HEK293 (cell line): ENCODE data around the gene FAM216B.

Experiments used
- BCL6B ChIP-seq: fragments of 450-650 bp; formaldehyde crosslinking; IDR thresholded peaks from 2 replicates; pipeline ENCODE4 v1.5.1; 2017; ENCODE audit warnings: missing biosample characterization, missing genetic modification characterization
- EGR2 ChIP-seq: fragments of 450-650 bp; formaldehyde crosslinking; IDR thresholded peaks from 2 replicates; pipeline ENCODE4 v1.5.1; 2016; ENCODE audit warnings: low read depth, missing biosample characterization, missing genetic modification characterization
- GLIS2 ChIP-seq: fragments of 450-650 bp; formaldehyde crosslinking; IDR thresholded peaks from 2 replicates; pipeline ENCODE4 v1.5.1; 2016; ENCODE audit warnings: missing biosample characterization, missing genetic modification characterization
- HOXD13 ChIP-seq: sonication (generic); formaldehyde crosslinking; IDR thresholded peaks from 2 replicates; pipeline ENCODE4 v1.8.0; 2022; ENCODE audit warnings: missing genetic modification reagents, borderline replicate concordance
- KLF1 ChIP-seq: fragments of 450-650 bp; formaldehyde crosslinking; IDR thresholded peaks from 2 replicates; pipeline ENCODE4 v1.5.1; 2016; ENCODE audit warnings: missing biosample characterization, missing genetic modification characterization
- KLF9 ChIP-seq: fragments of 450-650 bp; formaldehyde crosslinking; IDR thresholded peaks from 2 replicates; pipeline ENCODE4 v1.5.1; 2016; ENCODE audit warnings: missing biosample characterization, missing genetic modification characterization, low read depth
- PRDM2 ChIP-seq: fragments of 450-650 bp; formaldehyde crosslinking; IDR thresholded peaks from 2 replicates; pipeline ENCODE4 v1.5.1; 2016; ENCODE audit warnings: missing biosample characterization, missing genetic modification characterization, borderline replicate concordance
- RBAK ChIP-seq: fragments of 450-650 bp; formaldehyde crosslinking; IDR thresholded peaks from 2 replicates; pipeline ENCODE4 v1.5.1; 2016; ENCODE audit warnings: missing biosample characterization, missing genetic modification characterization
- SETDB1 ChIP-seq: IDR thresholded peaks from one replicate; pipeline ENCODE4 v1.6.1; 2017; ENCODE audit warnings: mild to moderate bottlenecking, low read length, moderate library complexity, mixed read lengths; ENCODE audit not compliant: insufficient read length
- SP7 ChIP-seq: fragments of 450-650 bp; formaldehyde crosslinking; IDR thresholded peaks from 2 replicates; pipeline ENCODE4 v1.5.1; 2016; ENCODE audit warnings: missing biosample characterization, missing genetic modification characterization
- YY2 ChIP-seq: fragments of 450-650 bp; formaldehyde crosslinking; IDR thresholded peaks from 2 replicates; pipeline ENCODE4 v1.5.1; 2016; ENCODE audit warnings: missing biosample characterization, missing genetic modification characterization
- ZBTB1 ChIP-seq: fragments of 450-650 bp; formaldehyde crosslinking; IDR thresholded peaks from 2 replicates; pipeline ENCODE4 v1.5.1; 2016; ENCODE audit warnings: missing biosample characterization, missing genetic modification characterization
- ZBTB20 ChIP-seq: fragments of 450-650 bp; formaldehyde crosslinking; IDR thresholded peaks from 2 replicates; pipeline ENCODE4 v1.5.1; 2016; ENCODE audit warnings: missing biosample characterization, missing genetic modification characterization
- ZBTB21 ChIP-seq: fragments of 450-650 bp; formaldehyde crosslinking; IDR thresholded peaks from 2 replicates; pipeline ENCODE4 v1.5.1; 2017; ENCODE audit warnings: missing biosample characterization, missing genetic modification characterization
- ZBTB6 ChIP-seq: fragments of 450-650 bp; formaldehyde crosslinking; IDR thresholded peaks from 2 replicates; pipeline ENCODE4 v1.5.1; 2017; ENCODE audit warnings: missing biosample characterization, missing genetic modification characterization
- ZNF140 ChIP-seq: fragments of 450-650 bp; formaldehyde crosslinking; IDR thresholded peaks from 2 replicates; pipeline ENCODE4 v1.5.1; 2016; ENCODE audit warnings: missing biosample characterization, missing genetic modification characterization
- ZNF16 ChIP-seq: fragments of 450-650 bp; formaldehyde crosslinking; IDR thresholded peaks from 2 replicates; pipeline ENCODE4 v1.5.1; 2016; ENCODE audit warnings: low read depth, missing biosample characterization, missing genetic modification characterization
- ZNF248 ChIP-seq: fragments of 450-650 bp; formaldehyde crosslinking; IDR thresholded peaks from 2 replicates; pipeline ENCODE4 v1.5.1; 2017; ENCODE audit warnings: missing biosample characterization, missing genetic modification characterization
- ZNF324 ChIP-seq: fragments of 450-650 bp; formaldehyde crosslinking; IDR thresholded peaks from 2 replicates; pipeline ENCODE4 v1.5.1; 2016; ENCODE audit warnings: missing biosample characterization, missing genetic modification characterization
- ZNF354C ChIP-seq: fragments of 450-650 bp; formaldehyde crosslinking; IDR thresholded peaks from 2 replicates; pipeline ENCODE4 v1.5.1; 2016; ENCODE audit warnings: missing biosample characterization, missing genetic modification characterization, low read depth, borderline replicate concordance
- ZNF362 ChIP-seq: fragments of 450-650 bp; formaldehyde crosslinking; IDR thresholded peaks from 2 replicates; pipeline ENCODE4 v1.5.1; 2016; ENCODE audit warnings: missing biosample characterization, missing genetic modification characterization
- ZNF394 ChIP-seq: fragments of 450-650 bp; formaldehyde crosslinking; IDR thresholded peaks from 2 replicates; pipeline ENCODE4 v1.5.1; 2016; ENCODE audit warnings: missing biosample characterization, missing genetic modification characterization, mild to moderate bottlenecking, moderate library complexity, borderline replicate concordance
- ZNF423 ChIP-seq: fragments of 450-650 bp; formaldehyde crosslinking; IDR thresholded peaks from 2 replicates; pipeline ENCODE4 v1.5.1; 2016; ENCODE audit warnings: missing biosample characterization, missing genetic modification characterization
- ZNF488 ChIP-seq: fragments of 450-650 bp; formaldehyde crosslinking; IDR thresholded peaks from 2 replicates; pipeline ENCODE4 v1.5.1; 2016; ENCODE audit warnings: missing biosample characterization, missing genetic modification characterization
- ZNF513 ChIP-seq: fragments of 450-650 bp; IDR thresholded peaks from 2 replicates; pipeline ENCODE4 v1.5.1; 2018; ENCODE audit warnings: missing biosample characterization, missing genetic modification characterization
- ZNF548 ChIP-seq: fragments of 450-650 bp; formaldehyde crosslinking; IDR thresholded peaks from 2 replicates; pipeline ENCODE4 v1.5.1; 2016; ENCODE audit warnings: missing biosample characterization, missing genetic modification characterization
- ZNF623 ChIP-seq: fragments of 450-650 bp; formaldehyde crosslinking; IDR thresholded peaks from 2 replicates; pipeline ENCODE4 v1.5.1; 2016; ENCODE audit warnings: missing biosample characterization, missing genetic modification characterization
- ZNF629 ChIP-seq: fragments of 450-650 bp; formaldehyde crosslinking; IDR thresholded peaks from 2 replicates; pipeline ENCODE4 v1.5.1; 2017; ENCODE audit warnings: missing biosample characterization, missing genetic modification characterization
- ZNF654 ChIP-seq: fragments of 450-650 bp; formaldehyde crosslinking; IDR thresholded peaks from 2 replicates; pipeline ENCODE4 v1.5.1; 2016; ENCODE audit warnings: low read depth, missing biosample characterization, missing genetic modification characterization

The FAM216B gene

GRCh38 chr13:42762917-42763316 is 18.5 kb upstream of the FAM216B start (continued):
- TF ChIP-seq ZNF16 (tag by site-specific recombination): no peak
- no peak for TF ChIP-seq ZNF654 (tag by site-specific recombination)
- TF ChIP-seq ZNF248 (tag by site-specific recombination): no peak
- no peak for TF ChIP-seq ZBTB1 (tag by site-specific recombination)
- TF ChIP-seq ZNF548 (tag by site-specific recombination): no peak
- TF ChIP-seq ZNF394 (tag by site-specific recombination): no peak
- no peak for TF ChIP-seq ZBTB20 (tag by site-specific recombination)
- peak; percentile 87 for TF ChIP-seq ZNF629
- TF ChIP-seq PRDM2 (tag by site-specific recombination): no peak
- no peak for TF ChIP-seq BCL6B (tag by site-specific recombination)
- TF ChIP-seq ZBTB21: peak; percentile 90
- TF ChIP-seq ZNF354C (tag by site-specific recombination): no peak
- peak; percentile 65; the same call in 1 of the 2 replicates for TF ChIP-seq SP7 (tag by site-specific recombination)
- no peak for TF ChIP-seq ZNF488
- TF ChIP-seq RBAK: no peak
- no peak for TF ChIP-seq ZNF140 (tag by site-specific recombination)
- TF ChIP-seq ZNF324 (tag by site-specific recombination): 0 out of 2 replicates have a peak, but pooled peaks have one; percentile 27
- TF ChIP-seq EGR2 (tag by site-specific recombination): no peak
- TF ChIP-seq KLF1 (tag by site-specific recombination): no peak
- TF ChIP-seq ZBTB6 (tag by site-specific recombination): no peak
- peak; percentile 73; the same call in 1 of the 2 replicates for TF ChIP-seq ZNF362 (tag by site-specific recombination)
- TF ChIP-seq SETDB1: no peak
- no peak for TF ChIP-seq ZNF513 (tag by site-specific recombination)
- no peak for TF ChIP-seq ZNF423 (tag by site-specific recombination)
- no peak for TF ChIP-seq HOXD13
- no peak for TF ChIP-seq ZNF623
- no peak for TF ChIP-seq YY2
- no peak for TF ChIP-seq GLIS2 (tag by site-specific recombination)
- TF ChIP-seq KLF9 (tag by site-specific recombination): no peak
